GM19438 (cell line): ENCODE data around the gene F2RL1.
"Not testable (repeated sequence)": the region's sequence is repeated elsewhere in the genome, so short reads cannot be mapped to it uniquely, and the experiment has no call there.

ENCODE experiments used
- ATAC-seq: cut with Tn5 transposase; IDR thresholded peaks from one replicate; pipeline ENCODE4 v1.9.1; 2021; ENCODE audit warnings: low read depth; ENCODE audit not compliant: unreplicated experiment

The F2RL1 gene, protein sequence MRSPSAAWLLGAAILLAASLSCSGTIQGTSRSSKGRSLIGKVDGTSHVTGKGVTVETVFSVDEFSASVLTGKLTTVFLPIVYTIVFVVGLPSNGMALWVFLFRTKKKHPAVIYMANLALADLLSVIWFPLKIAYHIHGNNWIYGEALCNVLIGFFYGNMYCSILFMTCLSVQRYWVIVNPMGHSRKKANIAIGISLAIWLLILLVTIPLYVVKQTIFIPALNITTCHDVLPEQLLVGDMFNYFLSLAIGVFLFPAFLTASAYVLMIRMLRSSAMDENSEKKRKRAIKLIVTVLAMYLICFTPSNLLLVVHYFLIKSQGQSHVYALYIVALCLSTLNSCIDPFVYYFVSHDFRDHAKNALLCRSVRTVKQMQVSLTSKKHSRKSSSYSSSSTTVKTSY

DNA sequence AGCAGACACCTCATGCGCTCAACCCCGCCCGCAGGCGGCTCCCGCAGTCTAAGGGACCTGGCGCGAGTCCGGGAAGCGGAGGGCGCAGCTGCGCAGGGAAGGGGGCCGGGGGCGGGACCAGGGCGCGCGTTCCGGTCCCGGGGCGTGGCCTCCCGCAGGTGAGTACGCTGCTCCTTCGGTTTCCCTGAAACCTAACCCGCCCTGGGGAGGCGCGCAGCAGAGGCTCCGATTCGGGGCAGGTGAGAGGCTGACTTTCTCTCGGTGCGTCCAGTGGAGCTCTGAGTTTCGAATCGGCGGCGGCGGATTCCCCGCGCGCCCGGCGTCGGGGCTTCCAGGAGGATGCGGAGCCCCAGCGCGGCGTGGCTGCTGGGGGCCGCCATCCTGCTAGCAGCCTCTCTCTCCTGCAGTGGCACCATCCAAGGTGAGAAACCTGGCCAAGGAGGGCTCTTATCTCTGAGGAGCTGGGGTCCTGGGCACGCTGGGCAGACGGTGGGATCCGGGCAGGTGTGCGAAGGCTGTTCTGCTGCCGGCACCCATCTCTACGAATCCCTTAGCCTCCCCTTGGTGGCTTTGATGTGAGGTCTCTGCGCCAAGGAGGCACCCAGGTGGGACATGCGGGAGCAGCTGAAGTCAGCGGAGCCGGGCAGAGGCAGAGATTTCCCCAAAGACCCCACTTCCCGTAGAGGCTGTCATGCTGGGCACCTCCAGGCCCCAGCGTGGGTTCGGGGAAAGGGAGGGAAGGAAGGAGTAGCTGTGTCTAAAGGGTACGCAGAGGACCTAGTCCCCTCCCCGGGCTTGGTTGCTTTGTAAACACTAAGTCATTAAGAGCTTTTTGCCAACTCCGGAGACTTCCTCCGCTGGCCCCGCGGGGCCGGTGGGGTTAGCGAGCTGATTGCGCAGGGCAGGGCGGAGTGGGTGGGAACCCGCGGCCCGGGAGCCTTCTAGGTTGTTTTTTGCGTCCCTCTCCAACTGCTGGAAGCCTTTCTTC lies at the start of gene F2RL1:
Gene F2RL1, plus strand, starts transcription at position 187 of the 988 bp plus-strand sequence. Its CDS starts 153 bp downstream, at position 340.
- ATAC-seq = no peak

DNA sequence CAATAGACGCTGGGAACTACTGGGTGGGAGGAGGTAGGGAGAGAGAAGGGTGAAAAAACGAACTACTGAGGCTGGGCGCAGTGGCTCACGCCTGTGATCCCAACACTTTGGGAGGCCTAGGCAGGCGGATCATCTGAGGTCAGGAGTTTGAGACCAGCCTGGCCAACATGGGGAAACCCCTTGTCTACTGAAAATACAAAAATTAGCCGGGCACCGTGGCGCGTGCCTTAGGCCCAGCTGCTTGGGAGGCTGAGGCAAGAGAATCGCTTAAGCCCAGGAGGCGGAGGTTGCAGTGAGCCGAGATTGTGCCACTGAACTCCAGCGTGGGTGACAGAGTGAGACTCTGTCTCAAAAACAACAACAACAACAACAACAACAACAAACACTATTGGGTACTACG lies 47.8 kb upstream of the F2RL1 start:
- ATAC-seq = not testable (repeated sequence)

DNA sequence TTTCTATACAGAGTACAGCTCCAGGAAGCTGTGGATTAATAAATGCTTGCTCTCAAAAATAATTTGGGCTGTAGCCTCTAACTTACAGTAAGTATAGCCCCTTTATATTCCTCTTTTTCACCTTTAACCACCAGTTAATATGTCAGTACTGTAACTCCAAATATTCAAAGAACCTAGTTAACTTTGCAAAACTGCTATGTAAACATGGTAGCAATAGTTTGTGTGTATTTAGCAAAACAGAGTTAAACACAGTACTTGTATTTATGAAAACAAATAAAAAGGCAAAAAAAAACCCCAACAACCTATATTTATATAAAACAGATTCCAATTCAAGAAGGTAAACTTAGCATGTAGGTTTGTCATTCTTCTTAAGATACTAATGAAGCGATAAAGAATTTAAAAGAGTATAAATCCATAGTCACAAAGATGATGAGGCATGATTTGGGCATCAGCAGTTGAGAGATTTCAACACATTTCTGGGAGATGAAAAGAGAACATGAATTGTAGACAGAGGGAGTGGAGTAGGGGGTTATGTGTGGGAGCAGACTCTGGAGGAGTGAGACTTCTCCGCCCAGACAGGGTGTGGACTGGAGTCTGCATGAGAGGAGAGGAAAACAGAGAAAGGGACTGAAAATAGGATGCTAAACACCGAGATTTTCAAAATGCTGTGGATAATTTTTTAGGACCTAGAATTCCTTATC lies 47.0 kb upstream of the F2RL1 start:
- no peak for ATAC-seq

DNA sequence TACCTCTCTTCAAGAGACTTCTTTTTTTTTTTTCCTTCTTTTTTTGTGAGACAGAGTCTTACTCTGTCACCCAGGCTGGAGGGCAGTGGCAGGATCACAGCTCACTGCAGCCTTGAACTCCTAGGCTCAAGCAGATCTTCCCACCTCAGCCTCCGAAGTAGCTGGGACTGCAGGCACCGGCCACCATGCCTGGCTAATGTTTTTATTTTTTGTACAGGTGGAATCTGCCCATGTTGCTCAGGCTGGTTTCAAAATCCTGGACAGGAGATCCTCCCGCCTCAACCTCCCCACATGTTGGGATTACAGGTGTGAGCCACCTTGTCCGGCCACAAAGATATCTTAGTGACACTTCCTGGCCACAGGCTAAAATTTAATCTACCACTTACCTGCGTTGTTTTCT lies 42.9 kb upstream of the F2RL1 start:
- no peak for ATAC-seq

DNA sequence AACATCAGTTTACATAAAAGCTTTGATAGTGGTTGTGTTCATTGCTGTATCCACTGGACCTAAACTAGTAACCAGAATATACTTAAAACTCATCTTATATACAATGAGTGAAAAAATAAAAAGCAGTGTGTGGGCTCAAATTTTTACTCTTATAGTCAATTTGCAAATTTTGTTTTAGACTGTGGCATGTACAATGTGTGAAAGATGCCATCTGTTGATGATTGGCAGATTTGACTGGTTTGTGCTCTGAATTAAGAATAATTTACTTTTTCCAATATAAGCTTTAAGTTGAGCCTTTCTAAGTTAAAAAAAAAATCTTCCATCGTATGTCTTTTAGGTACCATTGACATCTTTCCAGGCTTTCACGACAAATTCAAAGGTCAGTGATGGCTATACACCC lies 42.4 kb upstream of the F2RL1 start:
- no peak for ATAC-seq

DNA sequence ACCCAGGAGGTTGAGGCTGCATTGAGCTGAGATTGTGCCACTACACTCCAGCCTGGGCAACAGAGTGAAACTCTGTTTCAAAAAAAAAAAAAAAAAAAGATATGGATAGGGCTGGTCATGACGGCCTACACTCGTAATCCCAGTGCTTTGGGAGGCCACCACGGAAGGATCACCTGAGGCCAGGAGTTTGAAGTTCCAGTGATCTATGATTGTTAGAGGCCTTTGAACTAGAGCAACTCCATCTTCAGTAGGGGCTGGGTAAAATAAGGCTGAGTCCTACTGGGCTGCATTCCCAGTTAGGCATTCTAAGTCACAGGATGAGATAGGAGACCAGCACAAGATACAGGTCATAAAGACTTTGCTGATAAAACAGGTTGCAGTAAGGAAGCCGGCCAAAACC lies 38.2 kb upstream of the F2RL1 start:
- ATAC-seq = not testable (repeated sequence)

DNA sequence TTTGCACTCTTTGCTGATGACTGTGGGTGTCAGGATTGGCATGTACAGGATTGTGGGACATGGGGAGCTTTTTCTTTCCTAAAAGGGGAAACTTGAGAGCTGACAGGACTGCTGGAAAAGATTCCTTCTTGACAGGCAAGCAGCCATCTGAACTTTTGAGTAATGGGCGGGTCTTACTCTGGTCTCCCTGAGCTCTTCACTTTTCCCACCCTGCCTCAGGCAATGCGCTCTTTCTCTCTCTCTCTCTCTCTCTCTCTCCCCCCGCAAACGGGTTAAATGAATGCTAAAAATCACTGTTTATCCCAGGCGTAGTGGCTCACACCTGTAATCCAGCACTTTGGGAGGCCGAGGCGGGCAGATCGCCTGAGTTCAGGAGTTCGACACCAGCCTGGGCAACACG lies 37.1 kb upstream of the F2RL1 start:
- ATAC-seq = no peak

DNA sequence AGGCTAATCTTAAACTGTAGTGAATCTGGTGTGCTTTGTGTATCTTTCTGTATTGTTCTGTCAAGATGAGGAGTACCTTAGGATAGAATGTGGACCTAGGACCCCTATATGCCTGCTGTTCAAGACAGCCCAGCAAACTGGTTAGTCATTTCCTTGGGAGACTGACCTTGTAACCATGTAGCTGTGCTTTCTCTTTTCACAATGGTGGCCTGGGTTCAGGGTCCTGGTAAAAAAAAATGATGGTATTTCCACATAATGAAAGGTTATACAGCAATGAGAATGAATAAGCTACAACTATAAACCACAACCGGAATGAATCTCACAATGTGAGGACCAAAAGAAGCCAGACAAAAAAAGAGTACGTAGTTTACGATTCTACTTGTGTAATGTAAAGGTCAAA lies 36.4 kb upstream of the F2RL1 start:
- no peak for ATAC-seq

DNA sequence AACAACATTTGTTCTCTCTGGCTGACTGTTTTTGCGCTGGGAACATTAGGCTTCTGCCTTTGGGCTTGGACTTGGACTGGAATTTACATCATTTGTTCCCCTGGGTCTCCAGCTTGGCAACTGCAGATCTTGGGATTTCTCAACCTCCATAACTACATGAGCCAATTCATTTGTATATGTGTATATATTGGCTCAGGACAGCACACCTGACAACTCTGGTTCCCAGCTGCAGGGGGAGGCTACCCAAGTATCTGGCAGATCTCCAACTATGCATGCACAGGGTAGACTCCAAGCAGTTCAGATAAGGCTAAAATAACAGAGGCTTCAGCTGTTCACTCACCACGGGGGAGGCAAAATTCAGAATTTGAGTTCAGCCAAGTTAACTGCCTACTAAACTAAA lies 31.6 kb upstream of the F2RL1 start:
- no peak for ATAC-seq

DNA sequence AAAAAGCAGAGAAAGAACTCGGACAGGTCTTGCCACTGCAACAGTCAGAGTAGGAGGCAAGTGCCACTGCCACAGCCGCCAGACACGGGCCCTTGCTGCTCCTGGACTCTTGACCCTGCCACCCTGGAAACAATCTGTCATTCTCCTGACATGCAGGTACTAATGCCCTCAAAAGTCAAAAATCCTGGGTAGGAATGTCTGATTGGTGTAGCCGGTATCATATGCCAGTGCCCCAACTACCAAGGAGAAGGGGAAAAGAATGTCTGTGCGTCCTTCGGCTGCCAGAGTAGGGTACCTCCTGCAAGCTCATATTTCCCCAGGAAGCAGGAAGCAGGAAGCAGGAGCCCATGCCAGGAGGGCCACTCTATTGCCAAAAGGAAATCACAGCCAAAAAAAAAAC lies 30.5 kb upstream of the F2RL1 start:
- no peak for ATAC-seq

DNA sequence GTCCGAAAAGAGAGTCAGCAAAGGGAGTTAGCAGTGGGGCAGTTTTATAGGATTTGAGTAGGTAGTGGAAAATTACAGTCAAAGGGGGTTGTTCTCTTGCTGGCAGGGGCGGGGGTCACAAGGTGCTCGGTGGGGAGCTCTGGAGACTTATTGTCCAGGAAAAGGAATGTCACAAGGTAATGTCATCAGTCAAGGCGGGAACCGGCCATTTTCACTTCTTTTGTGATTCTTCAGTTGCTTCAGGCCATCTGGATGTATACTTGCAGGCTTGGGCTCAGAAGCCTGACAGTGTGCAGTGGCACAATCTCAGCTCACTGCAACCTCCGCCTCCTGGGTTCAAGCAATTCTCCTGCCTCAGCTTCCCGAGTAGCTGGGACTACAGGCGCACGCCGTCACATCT lies 29.6 kb upstream of the F2RL1 start:
- not testable (repeated sequence) for ATAC-seq

DNA sequence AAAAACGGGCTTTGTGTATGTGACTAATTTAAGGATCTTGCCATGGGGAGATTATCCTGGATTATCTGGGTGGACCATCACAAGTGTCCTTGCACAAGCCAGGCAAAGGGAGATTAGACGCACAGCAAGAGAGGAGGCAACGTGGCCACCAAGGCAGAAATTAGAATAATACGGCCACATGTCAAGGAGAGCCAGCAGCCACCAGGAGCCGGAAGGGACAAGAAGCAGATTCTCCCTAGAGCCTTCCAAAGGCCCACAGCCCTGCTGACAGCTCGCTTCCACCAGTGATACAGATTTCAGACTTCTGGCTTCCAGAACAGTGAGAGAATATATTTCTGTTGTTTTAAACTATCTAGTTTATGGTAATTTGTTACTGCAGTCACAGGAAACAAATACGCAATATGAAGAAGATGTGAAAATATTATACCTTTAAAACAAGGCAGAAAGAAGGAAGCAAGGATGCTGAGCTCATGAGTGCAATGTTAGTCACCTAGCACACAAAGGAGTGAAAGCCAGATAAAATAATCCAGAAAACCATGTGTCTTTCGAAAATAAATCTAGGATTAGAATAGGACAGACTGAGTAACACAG lies 28.7 kb upstream of the F2RL1 start:
- ATAC-seq = no peak

DNA sequence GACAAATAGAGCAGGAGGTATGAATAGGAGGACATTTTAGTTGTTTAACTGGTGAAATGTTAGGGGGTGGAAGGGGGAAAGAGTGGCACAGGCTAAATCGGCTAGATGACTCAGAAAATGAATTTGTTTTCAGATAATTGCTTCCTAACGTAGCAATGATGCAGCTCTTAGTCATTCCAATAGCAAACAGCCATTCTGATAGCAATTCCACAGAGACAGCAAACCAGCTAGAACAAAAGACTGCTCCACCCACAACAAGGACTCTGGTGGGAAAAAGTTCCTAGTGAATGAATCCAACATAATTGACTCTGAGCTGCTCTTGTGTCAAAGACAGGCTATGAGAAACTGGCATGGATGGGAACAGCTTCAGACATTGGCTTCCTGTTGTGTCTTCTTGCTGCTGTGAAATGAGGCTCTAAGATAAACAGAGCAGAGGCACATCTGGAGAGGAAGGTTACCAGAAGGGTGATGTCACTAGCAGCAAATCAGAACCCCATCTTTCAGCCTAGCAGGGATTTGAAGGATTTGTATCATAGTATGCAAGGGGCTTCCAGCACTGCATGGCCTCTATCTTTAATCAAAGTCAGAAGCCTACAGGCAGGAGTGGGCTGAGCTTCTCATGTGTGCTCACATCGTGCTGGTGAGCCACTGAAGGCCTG lies 28.1 kb upstream of the F2RL1 start:
- no peak for ATAC-seq

DNA sequence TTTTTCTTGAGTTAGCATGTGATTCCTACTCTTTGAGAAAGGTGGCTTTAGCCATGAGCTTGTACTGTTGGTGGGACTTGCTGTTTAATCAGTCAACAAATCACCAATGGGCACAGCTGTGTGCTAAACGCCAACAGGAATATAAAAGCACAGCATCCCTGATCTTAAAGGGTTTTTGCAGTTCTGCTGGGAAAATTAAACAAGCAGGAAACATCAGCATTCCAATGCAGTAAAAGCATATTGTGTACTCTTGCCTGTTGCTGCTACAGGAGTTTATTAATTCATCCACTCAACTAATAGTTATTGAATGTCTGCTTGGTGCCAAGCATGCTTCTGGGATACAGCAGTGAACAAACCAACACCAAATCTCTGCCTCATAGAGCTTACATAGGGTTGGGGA lies 27.4 kb upstream of the F2RL1 start:
- ATAC-seq = no peak

DNA sequence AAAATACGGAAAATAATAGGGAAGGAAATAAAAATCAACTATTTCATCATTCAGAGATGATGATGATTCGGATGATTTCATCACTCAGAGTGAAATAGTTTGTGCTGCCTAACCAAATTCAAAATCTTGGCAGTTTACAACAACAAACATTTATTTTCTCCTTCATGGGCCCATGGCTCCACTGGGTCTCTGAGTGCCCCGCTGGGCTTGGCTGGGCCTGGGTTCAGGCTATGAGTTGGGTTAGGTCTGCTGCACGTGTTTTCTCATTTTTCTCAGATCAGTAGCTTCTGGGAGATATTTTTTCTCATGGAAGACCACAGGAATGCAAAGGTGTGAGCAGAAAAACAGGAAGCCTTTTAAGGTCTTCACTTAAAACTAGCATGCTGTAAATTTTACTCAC lies 24.0 kb upstream of the F2RL1 start:
- ATAC-seq = no peak

DNA sequence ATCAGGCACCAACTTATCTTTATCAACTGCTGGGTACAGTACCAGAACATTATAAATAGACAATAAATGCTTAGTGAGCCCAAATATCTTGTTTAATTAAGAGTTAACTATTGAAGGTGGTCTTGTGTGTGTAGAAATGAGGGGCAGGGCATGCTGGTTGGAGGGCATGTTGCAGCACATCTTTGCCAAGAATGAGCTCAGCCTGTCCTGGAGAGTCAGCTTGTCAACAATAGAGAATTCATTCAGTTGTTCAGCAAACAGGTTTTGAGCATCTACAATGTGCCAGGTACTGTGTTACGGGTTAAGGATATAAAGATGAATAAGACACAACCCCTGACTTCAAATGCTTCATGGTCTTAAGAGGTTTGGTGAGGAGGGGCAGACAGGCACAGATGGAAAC lies 19.2 kb upstream of the F2RL1 start:
- ATAC-seq = no peak

DNA sequence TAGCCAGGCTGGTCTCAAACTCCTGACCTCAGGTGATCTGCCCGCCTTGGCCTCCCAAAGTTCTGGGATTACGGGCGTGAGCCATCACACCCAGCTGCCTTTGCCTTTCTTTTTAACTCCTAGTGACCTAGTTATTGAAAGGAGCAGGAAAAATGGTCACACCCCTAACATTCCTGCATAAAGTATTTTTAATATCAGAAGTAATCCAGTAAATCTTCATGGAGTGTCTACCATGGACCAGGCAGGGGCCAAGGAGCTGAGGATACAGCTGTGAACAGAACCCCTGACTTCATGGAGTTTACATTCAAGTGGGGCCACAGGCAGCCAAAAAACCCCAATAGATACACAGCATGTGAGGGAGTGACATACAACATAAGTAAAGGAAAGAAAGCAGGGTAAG lies 18.3 kb upstream of the F2RL1 start:
- ATAC-seq = no peak

DNA sequence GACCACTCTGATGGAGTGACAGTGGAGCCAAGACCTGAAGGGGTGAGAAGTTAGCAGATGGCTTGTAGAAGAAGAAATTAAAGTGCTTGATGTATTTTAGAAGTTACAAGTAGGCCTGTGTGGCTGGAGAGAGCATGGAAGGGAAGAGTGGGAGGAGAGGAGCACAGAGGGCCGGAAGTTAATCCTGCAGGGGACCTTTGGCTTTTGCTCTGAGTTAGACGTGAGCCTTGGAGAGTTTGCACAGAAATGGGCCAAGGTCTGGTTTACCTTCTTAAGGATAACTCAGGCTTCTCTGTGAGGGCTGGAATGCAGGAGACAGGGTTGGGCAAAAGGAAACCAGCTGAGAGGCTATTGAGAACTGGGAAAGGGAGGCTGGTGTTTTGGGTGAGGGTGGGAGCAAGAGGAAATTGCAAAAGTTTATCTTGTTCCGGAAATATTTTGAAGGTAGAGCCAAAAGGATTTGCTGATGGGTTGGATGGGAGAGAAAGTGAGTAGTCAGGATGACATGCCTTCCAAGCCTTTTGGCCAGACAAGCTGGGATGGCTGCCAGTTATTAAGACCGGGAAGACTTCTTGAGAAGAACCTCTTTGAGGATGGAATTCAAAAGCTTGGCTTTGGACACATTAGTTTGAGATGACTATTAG lies 17.5 kb upstream of the F2RL1 start:
- no peak for ATAC-seq

DNA sequence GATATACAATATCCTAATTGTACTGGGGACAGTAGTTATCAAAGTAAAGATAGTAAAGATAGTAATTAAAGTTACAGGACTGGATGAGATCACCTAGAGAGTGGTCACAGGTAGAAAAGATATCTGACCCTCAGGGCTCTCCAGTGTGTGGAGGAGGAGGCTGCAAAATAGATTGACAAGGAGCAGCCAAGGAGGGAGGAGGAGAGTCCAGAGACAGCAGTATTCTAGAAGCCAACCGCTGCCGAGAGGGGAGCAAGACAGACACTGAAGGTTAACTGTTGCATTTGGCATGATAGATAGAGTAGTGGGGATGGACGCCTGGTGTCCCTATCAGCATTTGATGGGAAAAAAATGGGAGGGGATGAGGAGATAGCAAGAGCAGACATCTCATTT lies 17.0 kb upstream of the F2RL1 start:
- ATAC-seq = no peak

DNA sequence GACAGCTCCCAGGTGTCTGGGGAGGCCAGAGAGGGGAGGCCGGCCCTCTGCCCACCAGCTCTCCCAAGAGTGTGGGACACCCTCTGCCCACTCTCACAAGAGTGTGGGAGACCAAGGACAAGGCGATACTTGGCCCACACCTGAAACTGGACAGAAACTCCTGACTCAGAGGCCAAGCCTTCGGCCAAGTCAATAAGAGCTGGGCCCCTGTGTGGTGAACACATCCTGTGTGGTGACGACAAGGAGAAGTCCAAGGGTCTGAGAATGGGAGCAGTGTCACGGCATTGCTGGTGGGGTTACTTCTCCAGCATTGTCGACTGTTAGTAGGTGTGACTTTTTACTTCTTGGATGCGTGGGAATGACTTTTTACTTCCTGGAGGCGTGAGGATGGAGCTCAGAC lies 14.6 kb upstream of the F2RL1 start:
- no peak for ATAC-seq
